ENCODE measurements around the gene CHTOP.
"Not testable (repeated sequence)": the region's sequence is repeated elsewhere in the genome, so short reads cannot be mapped to it uniquely, and the experiment has no call there.

Gene CHTOP

GRCh38 chr1:153635872-153636271 is 2.0 kb downstream of the CHTOP start:
- DNase-seq, result no peak

- DNase-seq, result no peak
Measured at GRCh38 chr1:153636312-153636711, 2.4 kb downstream of the CHTOP start.

GRCh38 chr1:153638261-153638660 is 4.4 kb downstream of the CHTOP start:
- DNase-seq, result no peak

- no peak for DNase-seq
Measured at GRCh38 chr1:153639280-153639679, 5.4 kb downstream of the CHTOP start.

GRCh38 chr1:153640213-153640612 is 6.3 kb downstream of the CHTOP start:
- not testable (repeated sequence) for DNase-seq

- no peak for DNase-seq
Measured at GRCh38 chr1:153640861-153641260, 7.0 kb downstream of the CHTOP start.

GRCh38 chr1:153642161-153642560 is 8.3 kb downstream of the CHTOP start:
- no peak for DNase-seq

GRCh38 chr1:153643100-153643499 is 9.2 kb downstream of the CHTOP start:
- no peak for DNase-seq

- no peak for DNase-seq
Measured at GRCh38 chr1:153643816-153644215, 9.9 kb downstream of the CHTOP start.

- DNase-seq, result no peak
Measured at GRCh38 chr1:153646672-153647345, 12.9 kb downstream of the CHTOP start.

- no peak for DNase-seq
Measured at GRCh38 chr1:153647346-153647714, 13.5 kb downstream of the CHTOP start.

GRCh38 chr1:153648000-153648643 is 14.3 kb downstream of the CHTOP start:
- peak; percentile 58 for DNase-seq

GRCh38 chr1:153649137-153649862 is 15.4 kb downstream of the CHTOP start:
- DNase-seq, result no peak

- no peak for DNase-seq
Measured at GRCh38 chr1:153649863-153650235, 16.0 kb downstream of the CHTOP start.

GRCh38 chr1:153651771-153652170 is 17.9 kb downstream of the CHTOP start:
- DNase-seq, result no peak

- DNase-seq, result peak; percentile 53
Measured at GRCh38 chr1:153652805-153653500, 19.1 kb downstream of the CHTOP start.

GRCh38 chr1:153655333-153655732 is 21.5 kb downstream of the CHTOP start:
- DNase-seq, result no peak

- peak; percentile 84 for DNase-seq
Measured at GRCh38 chr1:153658400-153659174, 24.7 kb downstream of the CHTOP start, which contains the start of gene SNAPIN. Gene SNAPIN (plus strand): TSS chr1:153658703. CDS start chr1:153658744, 41 bp downstream.

GRCh38 chr1:153659175-153659534 is 25.3 kb downstream of the CHTOP start:
- DNase-seq, result no peak

- DNase-seq, result no peak
Measured at GRCh38 chr1:153659656-153660055, 25.8 kb downstream of the CHTOP start.

GRCh38 chr1:153661111-153661708 is 27.3 kb downstream of the CHTOP start:
- DNase-seq, result no peak

GRCh38 chr1:153662269-153662668 is 28.4 kb downstream of the CHTOP start:
- DNase-seq, result no peak

All from kidney glomerular epithelial cell (primary cell).